A549 (cell line): ENCODE results near the gene PTCD2. TPM values are rescaled to one million over a fixed set of nuclear protein-coding genes. Genes with fewer than 3 reads are reported as not detected.

Source experiments
- ATAC-seq, 2 experiments: fragments of 200-7000 bp in 1 of 2; fragments of >200 bp in 1 of 2; cut with Nextera tagmentation in 1 of 2; cut with Tn5 transposase in 1 of 2; 3 replicates each; pipeline versions ENCODE4 v1.8.0 to v1.9.1; 2018 to 2020; ENCODE audit warnings: mild to moderate bottlenecking in 1 of 2, moderate library complexity in 1 of 2
- CTCF ChIA-PET: fragments of 300-600 bp; sonication (Branson Sonifier 250); formaldehyde crosslinking; extraction: SDS; loops from one replicate; lab custom pipeline; 2021; ENCODE audit warnings: antibody characterized with exemption, inconsistent platforms; lab: Yijun Ruan, JAX
- POLR2A ChIA-PET: fragments of 350-600 bp; formaldehyde crosslinking; extraction: SDS; loops from one replicate; lab custom pipeline; 2021; ENCODE audit warnings: antibody characterized with exemption, inconsistent platforms; lab: Yijun Ruan, JAX
- DNase-seq, 2 experiments: peaks; one replicate each; pipeline versions ENCODE4 v3.0.0 to v3.0.0-alpha.2; 2011 to 2016; ENCODE audit warnings: low read depth in 1 of 2, low spot score in 1 of 2
- FAIRE-seq: peaks from 2 replicates; lab custom pipeline; 2011; peaks lifted over from hg19 to GRCh38; lab: Jason Lieb, UNC
- H3K27ac ChIP-seq, 2 experiments: fragments of >200 bp; sonication (Bioruptor Twin); formaldehyde crosslinking; 3 replicates each; pipeline ENCODE4 v1.5.1; 2016 to 2017
- H3K4me1 ChIP-seq: fragments of >200 bp; sonication (Bioruptor Twin); formaldehyde crosslinking; 3 replicates; pipeline ENCODE4 v1.6.1; 2016
- H3K4me2 ChIP-seq: fragments of >200 bp; sonication (Bioruptor Twin); formaldehyde crosslinking; 3 replicates; pipeline ENCODE4 v1.6.1; 2016
- H3K4me3 ChIP-seq: fragments of >200 bp; sonication (Bioruptor Twin); formaldehyde crosslinking; 3 replicates; pipeline ENCODE4 v1.5.1; 2016
- H3K9me3 ChIP-seq: fragments of >200 bp; sonication (Bioruptor Twin); formaldehyde crosslinking; 3 replicates; pipeline ENCODE4 v1.6.1; 2016
- BHLHE40 ChIP-seq: IDR thresholded peaks from 2 replicates; pipeline ENCODE4 v1.6.1; 2012; ENCODE audit warnings: low read depth, low read length, inconsistent platforms
- CBX2 ChIP-seq: fragments of 200-600 bp; sonication (generic); IDR thresholded peaks from 2 replicates; pipeline ENCODE4 v1.6.1; 2016; ENCODE audit warnings: low read depth, mild to moderate bottlenecking, borderline replicate concordance
- CHD2 ChIP-seq: fragments of 150-350 bp; IDR thresholded peaks from 2 replicates; pipeline ENCODE4 v1.6.1; 2014; ENCODE audit warnings: low read length; ENCODE audit not compliant: partially characterized antibody
- E2F6 ChIP-seq: IDR thresholded peaks from 2 replicates; pipeline ENCODE4 v1.6.1; 2012; ENCODE audit warnings: low read depth, borderline replicate concordance
- EHMT2 ChIP-seq: fragments of 200-600 bp; sonication (generic); IDR thresholded peaks from 2 replicates; pipeline ENCODE4 v1.6.1; 2016; ENCODE audit warnings: antibody characterized with exemption, low read depth, mild to moderate bottlenecking, moderate library complexity
- EP300 ChIP-seq, 2 experiments: fragments of >200 bp; sonication (Bioruptor Twin); formaldehyde crosslinking; IDR thresholded peaks; 2 replicates in 1 of 2; 3 replicates in 1 of 2; pipeline ENCODE4 v1.6.1; 2016 to 2017
- GATA3 ChIP-seq: IDR thresholded peaks from 2 replicates; pipeline ENCODE4 v1.6.1; 2012; ENCODE audit warnings: borderline replicate concordance
- HOXA7 ChIP-seq: fragments of 250-450 bp; sonication (Bioruptor Pico); IDR thresholded peaks from 2 replicates; pipeline ENCODE4 v1.5.0; 2020; ENCODE audit warnings: mild to moderate bottlenecking, moderate library complexity
- HOXB13 ChIP-seq: fragments of 250-450 bp; sonication (Bioruptor Pico); IDR thresholded peaks from 2 replicates; pipeline ENCODE4 v1.5.0; 2020; ENCODE audit warnings: low read depth, mild to moderate bottlenecking, moderate library complexity
- HOXB5 ChIP-seq: fragments of 250-450 bp; sonication (Bioruptor Pico); IDR thresholded peaks from 2 replicates; pipeline ENCODE4 v1.5.0; 2020; ENCODE audit warnings: mild to moderate bottlenecking, moderate library complexity
- JUN ChIP-seq, 2 experiments: fragments of >200 bp; sonication (Bioruptor Twin); formaldehyde crosslinking; IDR thresholded peaks; 2 replicates in 1 of 2; 3 replicates in 1 of 2; pipeline ENCODE4 v1.6.1; 2016 to 2017
- KDM5A ChIP-seq: fragments of 200-600 bp; sonication (generic); IDR thresholded peaks from 2 replicates; pipeline ENCODE4 v1.6.1; 2016; ENCODE audit warnings: antibody characterized with exemption, mild to moderate bottlenecking
- MAX ChIP-seq: IDR thresholded peaks from 2 replicates; pipeline ENCODE4 v1.6.1; 2012
- MYC ChIP-seq: IDR thresholded peaks from 2 replicates; pipeline ENCODE4 v1.6.1; 2012; ENCODE audit warnings: mild to moderate bottlenecking, inconsistent platforms, low read length, improper control_type of control experiment, borderline replicate concordance
- NR3C1 ChIP-seq: fragments of >200 bp; sonication (Bioruptor Twin); formaldehyde crosslinking; IDR thresholded peaks from 3 replicates; pipeline ENCODE4 v1.6.1; 2017
- PBX3 ChIP-seq: IDR thresholded peaks from 2 replicates; pipeline ENCODE4 v1.6.1; 2012
- PHF8 ChIP-seq: fragments of 200-600 bp; sonication (generic); IDR thresholded peaks from 2 replicates; pipeline ENCODE4 v1.6.1; 2016; ENCODE audit warnings: low read depth, mild to moderate bottlenecking, antibody characterized with exemption, moderate library complexity, borderline replicate concordance
- POLR2A ChIP-seq: IDR thresholded peaks from 2 replicates; pipeline ENCODE4 v1.6.1; 2012; ENCODE audit warnings: mild to moderate bottlenecking, low read length
- REST ChIP-seq: fragments of 200-600 bp; sonication (generic); IDR thresholded peaks from 2 replicates; pipeline ENCODE4 v1.6.1; 2016; ENCODE audit warnings: antibody characterized with exemption, mild to moderate bottlenecking, moderate library complexity
- RFX5 ChIP-seq: fragments of 450-650 bp; IDR thresholded peaks from 2 replicates; pipeline ENCODE4 v1.7.1; 2014; ENCODE audit warnings: antibody characterized with exemption, mild to moderate bottlenecking, moderate library complexity
- SMC3 ChIP-seq: fragments of >200 bp; sonication (Bioruptor Twin); formaldehyde crosslinking; IDR thresholded peaks from 3 replicates; pipeline ENCODE4 v1.6.1; 2018; ENCODE audit warnings: inconsistent platforms
- SREBF2 ChIP-seq: fragments of 450-650 bp; IDR thresholded peaks from 2 replicates; pipeline ENCODE4 v1.6.1; 2014; ENCODE audit warnings: mild to moderate bottlenecking, moderate library complexity
- TP53 ChIP-seq: fragments of 250-450 bp; sonication (Bioruptor Pico); IDR thresholded peaks from 2 replicates; pipeline ENCODE4 v1.5.0; 2021; ENCODE audit warnings: mild to moderate bottlenecking, moderate library complexity
- ZFP36 ChIP-seq: fragments of 450-650 bp; IDR thresholded peaks from 2 replicates; pipeline ENCODE4 v1.6.1; 2014; ENCODE audit warnings: borderline replicate concordance; ENCODE audit not compliant: partially characterized antibody
- ZSCAN20 ChIP-seq: fragments of 250-450 bp; sonication (Bioruptor Pico); IDR thresholded peaks from 2 replicates; pipeline ENCODE4 v1.8.0; 2022; ENCODE audit warnings: mild to moderate bottlenecking, moderate library complexity
- WGBS: methylation state at CpG from one replicate; pipeline ENCODE4 v1.1.6; 2017; ENCODE audit errors: missing lambda C conversion rate; 5-methylcytosine and 5-hydroxymethylcytosine counted together
- polyA minus RNA-seq: library from RNA; depleted of rRNA, polyadenylated mRNA; stranded (reverse); fragments of >200 nt; gene quantifications from 2 replicates; pipeline ENCODE4 v1.2.3, GENCODE V29; 2011; rRNA and poly(A)+ RNA removed
- polyA plus RNA-seq, 4 experiments: library from polyadenylated mRNA; depleted of rRNA in 3 of 4; stranded (reverse); fragments of >200 nt; fragmentation: RNase III in 1 of 4; extraction: RNeasy Plus Mini Kit Qiagen cat#74134 plus additional on column Dnase treatment in 1 of 4; gene quantifications; 2 replicates in 3 of 4; 3 replicates in 1 of 4; pipeline ENCODE4 v1.2.3, GENCODE V29; 2011 to 2017
- TF ChIP-seq, protein P1 (sequence below): fragments of >200 bp; sonication (Bioruptor Twin); formaldehyde crosslinking; IDR thresholded peaks from 3 replicates; pipeline ENCODE4 v1.6.1; 2016
- TF ChIP-seq, protein P2 (sequence below): fragments of 150-350 bp; IDR thresholded peaks from 2 replicates; pipeline ENCODE4 v1.6.1; 2014; ENCODE audit warnings: low read depth, mild to moderate bottlenecking, low read length
- TF ChIP-seq, protein P3 (sequence below): fragments of 250-450 bp; sonication (Bioruptor Pico); IDR thresholded peaks from 2 replicates; pipeline ENCODE4 v1.5.0; 2020; ENCODE audit warnings: low read depth, mild to moderate bottlenecking, moderate library complexity

The PTCD2 gene, protein sequence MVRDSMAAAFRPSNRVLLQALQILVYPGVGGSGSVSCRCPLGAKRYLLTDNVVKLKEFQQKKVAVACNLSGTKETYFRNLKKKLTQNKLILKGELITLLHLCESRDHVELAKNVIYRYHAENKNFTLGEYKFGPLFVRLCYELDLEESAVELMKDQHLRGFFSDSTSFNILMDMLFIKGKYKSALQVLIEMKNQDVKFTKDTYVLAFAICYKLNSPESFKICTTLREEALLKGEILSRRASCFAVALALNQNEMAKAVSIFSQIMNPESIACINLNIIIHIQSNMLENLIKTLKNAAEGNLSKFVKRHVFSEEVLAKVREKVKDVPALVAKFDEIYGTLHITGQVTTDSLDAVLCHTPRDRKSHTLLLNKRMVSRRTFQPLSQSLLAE
- polyA plus RNA-seq (2011; rRNA removed) (26.5 and 31.1 TPM in 2 replicates), polyA plus RNA-seq (2017; fragmentation: RNase III; extraction: RNeasy Plus Mini Kit Qiagen cat#74134 plus additional on column Dnase treatment) (12.6 to 14.4 TPM (median 13.2 TPM) in 3 replicates), polyA minus RNA-seq (17.9 and 21.4 TPM in 2 replicates)
- polyA plus RNA-seq (2012; cell fraction: cytosol; rRNA removed) = 8.0 and 8.8 TPM in 2 replicates
- polyA plus RNA-seq (2012; cell fraction: nucleus; rRNA removed) = 6.7 and 7.8 TPM in 2 replicates

DNA sequence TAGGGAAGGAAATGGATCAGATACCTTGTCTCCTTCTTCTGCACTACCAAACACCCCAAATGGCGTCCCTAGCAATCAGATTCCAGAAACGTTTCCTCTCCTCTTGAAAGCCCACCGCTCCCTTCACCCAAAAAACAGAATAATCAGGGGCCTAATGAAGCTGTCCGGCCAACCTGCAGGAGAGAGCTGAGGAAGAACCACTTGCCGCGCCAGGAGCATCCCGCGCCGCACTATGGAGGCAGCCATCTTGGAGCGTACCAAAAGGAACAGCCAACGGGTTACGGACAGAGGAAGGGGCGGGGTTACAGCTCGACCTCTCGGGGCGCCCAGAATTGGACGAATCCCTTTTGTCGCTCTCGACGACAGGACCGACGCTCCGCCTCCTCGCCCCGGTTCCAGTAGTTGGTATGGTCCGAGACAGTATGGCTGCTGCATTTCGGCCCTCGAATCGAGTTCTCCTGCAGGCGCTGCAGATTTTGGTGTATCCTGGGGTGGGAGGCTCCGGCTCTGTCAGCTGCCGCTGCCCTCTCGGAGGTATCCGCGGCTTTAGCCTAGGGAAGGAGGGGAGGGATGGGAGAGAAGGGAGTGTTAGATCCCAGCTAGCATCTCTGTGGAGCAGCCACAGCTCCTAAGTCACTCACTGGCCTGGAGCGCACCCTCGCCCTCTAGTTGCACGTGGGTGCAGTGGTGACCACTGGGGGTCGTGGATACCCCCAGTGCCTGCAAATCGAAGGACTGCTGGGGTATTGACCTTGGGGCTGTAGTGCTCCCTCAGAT lies at the start of gene PTCD2, which contains the start of gene MRPS27:
Gene PTCD2, plus strand, starts transcription at position 398 of the 777 bp plus-strand sequence. Its CDS starts 10 bp downstream, at position 408.
Gene MRPS27, minus strand, starts transcription at position 265 of the 777 bp plus-strand sequence. Its CDS starts 19 bp downstream, at position 246.
- Histone ChIP-seq H3K4me3 (peak within 1 kb of the TSS; percentile 82), H3K4me2 (peak within 1 kb of the TSS; percentile 87), H3K9me3 (no peaks in the 10 kb centered on the region), H3K4me1 (peaks cover 37% of the 10 kb centered on the region), H3K27ac (peak within 1 kb of the TSS; percentile 89 to 94)
- under 1% methylated on average over 37 of the region's 40 CpGs for WGBS
- ATAC-seq = peak; percentile 99
- CTCF ChIA-PET = interaction anchor here (0.7 to 6.3 kb wide), 7 partner anchors 10 to 499 kb away, joined by 3 to 58 read pairs (median 3); no protein-coding TSS in a partner anchor
- peak; percentile 23 for FAIRE-seq
- POLR2A ChIA-PET = interaction anchor here (0.5 to 2.0 kb wide), 13 partner anchors 10 to 539 kb away, joined by 3 to 16 read pairs (median 3); partner anchors contain the start of gene TNPO1
- DNase-seq = peak; percentile 98 to 99
- TF ChIP-seq, protein P1, sequence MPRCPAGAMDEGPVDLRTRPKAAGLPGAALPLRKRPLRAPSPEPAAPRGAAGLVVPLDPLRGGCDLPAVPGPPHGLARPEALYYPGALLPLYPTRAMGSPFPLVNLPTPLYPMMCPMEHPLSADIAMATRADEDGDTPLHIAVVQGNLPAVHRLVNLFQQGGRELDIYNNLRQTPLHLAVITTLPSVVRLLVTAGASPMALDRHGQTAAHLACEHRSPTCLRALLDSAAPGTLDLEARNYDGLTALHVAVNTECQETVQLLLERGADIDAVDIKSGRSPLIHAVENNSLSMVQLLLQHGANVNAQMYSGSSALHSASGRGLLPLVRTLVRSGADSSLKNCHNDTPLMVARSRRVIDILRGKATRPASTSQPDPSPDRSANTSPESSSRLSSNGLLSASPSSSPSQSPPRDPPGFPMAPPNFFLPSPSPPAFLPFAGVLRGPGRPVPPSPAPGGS = peak; percentile 81; the same call in 1 of the 3 replicates
- TF ChIP-seq, protein P2, sequence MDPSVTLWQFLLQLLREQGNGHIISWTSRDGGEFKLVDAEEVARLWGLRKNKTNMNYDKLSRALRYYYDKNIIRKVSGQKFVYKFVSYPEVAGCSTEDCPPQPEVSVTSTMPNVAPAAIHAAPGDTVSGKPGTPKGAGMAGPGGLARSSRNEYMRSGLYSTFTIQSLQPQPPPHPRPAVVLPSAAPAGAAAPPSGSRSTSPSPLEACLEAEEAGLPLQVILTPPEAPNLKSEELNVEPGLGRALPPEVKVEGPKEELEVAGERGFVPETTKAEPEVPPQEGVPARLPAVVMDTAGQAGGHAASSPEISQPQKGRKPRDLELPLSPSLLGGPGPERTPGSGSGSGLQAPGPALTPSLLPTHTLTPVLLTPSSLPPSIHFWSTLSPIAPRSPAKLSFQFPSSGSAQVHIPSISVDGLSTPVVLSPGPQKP = no peak
- TF ChIP-seq POLR2A (peak; percentile 85), MAX (peak; percentile 95), KDM5A (peak; percentile 95), NR3C1 (no peak), TP53 (CRISPR knock-in tag) (peak; percentile 47; the same call in 1 of the 2 replicates), JUN (IDR thresholded peaks at IDR 0.05) (peak; percentile 79 to 93), E2F6 (peak; percentile 76), ZSCAN20 (CRISPR knock-in tag) (no peak), MYC (peak; percentile 78), HOXB5 (0 out of 2 replicates have a peak, but pooled peaks have one; percentile 44), GATA3 (peak; percentile 80), EHMT2 (no peak), SREBF2 (no peak), SMC3 (0 out of 3 replicates have a peak, but pooled peaks have one; percentile 12), REST (no peak), ZFP36 (no peak), CHD2 (no peak), CBX2 (no peak), PBX3 (no peak), HOXB13 (CRISPR knock-in tag) (peak; percentile 74; the same call in 1 of the 2 replicates), PHF8 (peak; percentile 52; the same call in 1 of the 2 replicates), RFX5 (0 out of 2 replicates have a peak, but pooled peaks have one; percentile 12), HOXA7 (CRISPR knock-in tag) (no peak), EP300 (IDR thresholded peaks at IDR 0.05) (no peak), BHLHE40 (peak; percentile 33; the same call in 1 of the 2 replicates)
- TF ChIP-seq, protein P3, sequence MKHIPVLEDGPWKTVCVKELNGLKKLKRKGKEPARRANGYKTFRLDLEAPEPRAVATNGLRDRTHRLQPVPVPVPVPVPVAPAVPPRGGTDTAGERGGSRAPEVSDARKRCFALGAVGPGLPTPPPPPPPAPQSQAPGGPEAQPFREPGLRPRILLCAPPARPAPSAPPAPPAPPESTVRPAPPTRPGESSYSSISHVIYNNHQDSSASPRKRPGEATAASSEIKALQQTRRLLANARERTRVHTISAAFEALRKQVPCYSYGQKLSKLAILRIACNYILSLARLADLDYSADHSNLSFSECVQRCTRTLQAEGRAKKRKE (CRISPR knock-in tag) = peak; percentile 67; the same call in 1 of the 2 replicates
